ENCODE data around the gene WFDC1. TPM values are rescaled to one million over a fixed set of nuclear protein-coding genes. Genes with fewer than 3 reads are reported as not detected.

Gene WFDC1
- total and polyA plus RNA-seq, 2 of the 4 experiments (the other 2 are of a cell fraction): 4.7 to 6.8 TPM

DNA sequence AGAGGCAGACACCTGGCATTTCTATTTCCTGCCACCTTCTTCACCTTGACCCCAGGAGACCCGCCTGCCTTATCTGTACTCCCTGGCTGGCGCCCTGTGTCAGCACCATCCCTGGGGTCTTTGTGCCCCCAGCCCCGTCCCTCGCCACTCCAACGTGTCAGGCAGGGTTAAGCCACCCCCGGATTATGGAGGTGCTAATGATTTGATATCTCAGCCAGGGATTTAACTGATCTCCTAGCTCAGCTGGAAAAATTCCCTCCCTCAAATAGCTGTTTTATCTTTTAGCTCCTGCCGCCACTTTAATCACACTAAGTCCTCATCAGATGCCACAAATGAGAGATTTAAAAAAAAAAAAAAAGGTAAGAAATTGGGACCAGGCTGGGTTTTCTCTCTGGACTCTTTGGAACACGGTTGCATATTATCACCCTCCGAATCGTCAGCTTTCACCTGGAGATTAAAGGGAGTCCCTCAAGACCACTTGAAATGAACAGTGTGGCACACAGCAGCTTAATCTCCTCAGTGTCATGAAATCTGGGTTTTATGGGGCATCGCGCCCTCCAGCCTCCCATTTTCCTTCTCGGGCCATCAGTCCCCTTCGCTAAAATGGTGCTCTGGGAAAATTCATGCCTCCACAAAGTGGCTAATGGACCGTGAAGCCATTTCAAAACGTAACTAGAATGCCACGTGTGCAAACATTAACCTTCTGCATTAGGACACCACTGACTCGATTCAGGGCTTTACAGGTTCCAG, 26.2 kb upstream of the WFDC1 start:
- no peak overlapping the region for H3K9ac ChIP-seq (ENCODE audit: low read depth, low read length)
- H4K8ac ChIP-seq (ENCODE audit: low read depth in 2 of 2, low read length in 2 of 2): no peak overlapping the region
- no peak overlapping the region for H2BK20ac ChIP-seq (ENCODE audit: low read depth, low read length)
- H2BK5ac ChIP-seq (ENCODE audit: low read depth, low read length, poor library complexity, severe bottlenecking): no peak overlapping the region
- H3K4me2 ChIP-seq (ENCODE audit: low read depth, low read length): no peak overlapping the region
- no peak overlapping the region for H3K18ac ChIP-seq (ENCODE audit: low read depth, low read length)
- no peaks in the 10 kb centered on the region for H3K36me3 ChIP-seq (ENCODE audit: control insufficient read depth, insufficient read depth, low read length)
- H2AK9ac ChIP-seq (replicated peaks; ENCODE audit: low read depth, low read length, poor library complexity): no peak overlapping the region
- in situ Hi-C loops (cut with MboI; ENCODE audit: low sequenced_read_pairs) (no loop called here), intact Hi-C loops (cut with micrococcal nuclease) (no loop called here), dilution Hi-C loops (cut with HindIII; ENCODE audit: low sequenced_read_pairs, unreplicated experiment) (no loop called here)
- no peaks in the 10 kb centered on the region for H3K4me1 ChIP-seq (ENCODE audit: control insufficient read depth, insufficient read depth, low read length)
- no TSS peak for BruUV-seq (replicated peaks)
- H2BK15ac ChIP-seq (ENCODE audit: low read depth, low read length): no peak overlapping the region
- no peaks in the 10 kb centered on the region; the same call in 1 of the 2 replicates for H3K9me3 ChIP-seq (ENCODE audit: control insufficient read depth, insufficient read depth, low read length)
- TF ChIP-seq, protein P1, sequence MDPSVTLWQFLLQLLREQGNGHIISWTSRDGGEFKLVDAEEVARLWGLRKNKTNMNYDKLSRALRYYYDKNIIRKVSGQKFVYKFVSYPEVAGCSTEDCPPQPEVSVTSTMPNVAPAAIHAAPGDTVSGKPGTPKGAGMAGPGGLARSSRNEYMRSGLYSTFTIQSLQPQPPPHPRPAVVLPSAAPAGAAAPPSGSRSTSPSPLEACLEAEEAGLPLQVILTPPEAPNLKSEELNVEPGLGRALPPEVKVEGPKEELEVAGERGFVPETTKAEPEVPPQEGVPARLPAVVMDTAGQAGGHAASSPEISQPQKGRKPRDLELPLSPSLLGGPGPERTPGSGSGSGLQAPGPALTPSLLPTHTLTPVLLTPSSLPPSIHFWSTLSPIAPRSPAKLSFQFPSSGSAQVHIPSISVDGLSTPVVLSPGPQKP (IDR thresholded peaks at IDR 0.05; ENCODE audit: borderline replicate concordance, low read depth, low read length): no peak
- TF ChIP-seq RAD21 (IDR thresholded peaks at IDR 0.05; ENCODE audit: low read length) (no peak), RCOR1 (IDR thresholded peaks at IDR 0.05; ENCODE audit: insufficient replicate concordance, low read length) (no peak), FOS (IDR thresholded peaks at IDR 0.05; ENCODE audit: low read depth, low read length) (no peak), MXI1 (IDR thresholded peaks at IDR 0.05; ENCODE audit: borderline replicate concordance, low read depth, low read length) (no peak), NFE2L2 (IDR thresholded peaks at IDR 0.05; ENCODE audit: low read depth, low read length) (no peak), POLR2A (IDR thresholded peaks at IDR 0.05; ENCODE audit: low read depth, low read length) (no peak), BHLHE40 (IDR thresholded peaks at IDR 0.05; ENCODE audit: low read depth, low read length) (no peak), MAZ (IDR thresholded peaks at IDR 0.05; ENCODE audit: borderline replicate concordance, low read depth, low read length) (no peak), CEBPB (IDR thresholded peaks at IDR 0.05; ENCODE audit: low read depth, low read length) (no peak), SMC3 (IDR thresholded peaks at IDR 0.05; ENCODE audit: low read depth, low read length) (no peak), CHD1 (IDR thresholded peaks at IDR 0.05; ENCODE audit: low read depth, low read length) (no peak), RFX5 (IDR thresholded peaks at IDR 0.05; ENCODE audit: low read depth, low read length) (no peak), MAFK (IDR thresholded peaks at IDR 0.05; ENCODE audit: low read depth, low read length) (no peak)
- TF ChIP-seq, protein P2, sequence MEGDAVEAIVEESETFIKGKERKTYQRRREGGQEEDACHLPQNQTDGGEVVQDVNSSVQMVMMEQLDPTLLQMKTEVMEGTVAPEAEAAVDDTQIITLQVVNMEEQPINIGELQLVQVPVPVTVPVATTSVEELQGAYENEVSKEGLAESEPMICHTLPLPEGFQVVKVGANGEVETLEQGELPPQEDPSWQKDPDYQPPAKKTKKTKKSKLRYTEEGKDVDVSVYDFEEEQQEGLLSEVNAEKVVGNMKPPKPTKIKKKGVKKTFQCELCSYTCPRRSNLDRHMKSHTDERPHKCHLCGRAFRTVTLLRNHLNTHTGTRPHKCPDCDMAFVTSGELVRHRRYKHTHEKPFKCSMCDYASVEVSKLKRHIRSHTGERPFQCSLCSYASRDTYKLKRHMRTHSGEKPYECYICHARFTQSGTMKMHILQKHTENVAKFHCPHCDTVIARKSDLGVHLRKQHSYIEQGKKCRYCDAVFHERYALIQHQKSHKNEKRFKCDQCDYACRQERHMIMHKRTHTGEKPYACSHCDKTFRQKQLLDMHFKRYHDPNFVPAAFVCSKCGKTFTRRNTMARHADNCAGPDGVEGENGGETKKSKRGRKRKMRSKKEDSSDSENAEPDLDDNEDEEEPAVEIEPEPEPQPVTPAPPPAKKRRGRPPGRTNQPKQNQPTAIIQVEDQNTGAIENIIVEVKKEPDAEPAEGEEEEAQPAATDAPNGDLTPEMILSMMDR (conservative IDR thresholded peaks at IDR 0.05; ENCODE audit: low read depth, low read length): no peak
- TF ChIP-seq, protein P3, sequence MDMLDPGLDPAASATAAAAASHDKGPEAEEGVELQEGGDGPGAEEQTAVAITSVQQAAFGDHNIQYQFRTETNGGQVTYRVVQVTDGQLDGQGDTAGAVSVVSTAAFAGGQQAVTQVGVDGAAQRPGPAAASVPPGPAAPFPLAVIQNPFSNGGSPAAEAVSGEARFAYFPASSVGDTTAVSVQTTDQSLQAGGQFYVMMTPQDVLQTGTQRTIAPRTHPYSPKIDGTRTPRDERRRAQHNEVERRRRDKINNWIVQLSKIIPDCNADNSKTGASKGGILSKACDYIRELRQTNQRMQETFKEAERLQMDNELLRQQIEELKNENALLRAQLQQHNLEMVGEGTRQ (IDR thresholded peaks at IDR 0.05; ENCODE audit: low read depth, low read length): no peak
- H4K20me1 ChIP-seq (ENCODE audit: insufficient read depth, low read length): no peaks in the 10 kb centered on the region
- peaks cover 49% of the 10 kb centered on the region for H3K27me3 ChIP-seq (ENCODE audit: control insufficient read depth, insufficient read depth, low read length)
- H3K56ac ChIP-seq (ENCODE audit: extremely low read depth, insufficient read depth, low read length): no peak overlapping the region
- ChIA-PET POLR2A (ENCODE audit: unreplicated experiment) (no interaction called here), CTCF (interaction anchor here (0.6 kb wide), 1 partner anchor 301 kb away, joined by 4 read pairs; no protein-coding TSS in a partner anchor)
- no peak overlapping the region for H3K4ac ChIP-seq (ENCODE audit: low read depth, low read length)
- H3K4me3 ChIP-seq (ENCODE audit: insufficient read depth, low read depth, low read length): no peak overlapping the region
- no peaks in the 10 kb centered on the region for H3K79me1 ChIP-seq (ENCODE audit: low read depth in 1 of 2, low read length in 2 of 2)
- H3K27ac ChIP-seq (ENCODE audit: insufficient read depth, low read length): no peak overlapping the region
- no peaks in the 10 kb centered on the region for H3K9me1 ChIP-seq (ENCODE audit: insufficient read depth, low read length)
- peak overlapping the region; percentile 13 for H2AFZ ChIP-seq (replicated peaks; ENCODE audit: low read length, poor library complexity)
- no peak overlapping the region for H2BK120ac ChIP-seq (ENCODE audit: low read depth, low read length)
- DNase-seq (no peak), ATAC-seq (ENCODE audit: low read depth) (no peak)
- WGBS, 2 experiments (ENCODE audit: extremely low coverage in 2 of 2, insufficient read length in 1 of 2): 41% methylated on average over 9 of the region's 18 CpGs; no CpG with 5 or more reads in 1 of the 2 experiments
- H4K5ac ChIP-seq (ENCODE audit: low read depth, low read length): no peak overlapping the region
- H3K23ac ChIP-seq (ENCODE audit: low read depth, low read length): no peak overlapping the region
- H4K91ac ChIP-seq (ENCODE audit: insufficient read depth, low read depth, low read length): no peak overlapping the region
- H3K14ac ChIP-seq (replicated peaks; ENCODE audit: low read depth, low read length): no peak overlapping the region
- no peak overlapping the region for H2AK5ac ChIP-seq (ENCODE audit: low read depth, low read length)

Measured in IMR-90 (cell line).